GM21528 (cell line): ENCODE data around the gene NEU1.

ENCODE experiments used
- ATAC-seq: cut with Tn5 transposase; IDR thresholded peaks from one replicate; pipeline ENCODE4 v1.9.1; 2021; ENCODE audit warnings: mild to moderate bottlenecking, moderate library complexity; ENCODE audit not compliant: unreplicated experiment, low FRiP score

NEU1 gene

GRCh38 chr6:31896856-31897611 lies 34.4 kb upstream of the NEU1 start:
- no peak for ATAC-seq

GRCh38 chr6:31896493-31896855 lies 33.9 kb upstream of the NEU1 start:
- no peak for ATAC-seq

GRCh38 chr6:31892821-31893220 lies 30.2 kb upstream of the NEU1 start:
- no peak for ATAC-seq

GRCh38 chr6:31889331-31889972 lies 26.8 kb upstream of the NEU1 start:
- no peak for ATAC-seq

- no peak for ATAC-seq
Measured at GRCh38 chr6:31888276-31889258, 25.9 kb upstream of the NEU1 start.

- ATAC-seq: no peak
Measured at GRCh38 chr6:31887173-31888007, 24.8 kb upstream of the NEU1 start.

- no peak for ATAC-seq
Measured at GRCh38 chr6:31886541-31886991, 23.9 kb upstream of the NEU1 start.

- no peak for ATAC-seq
Measured at GRCh38 chr6:31884528-31885035, 22.0 kb upstream of the NEU1 start.

- ATAC-seq: no peak
Measured at GRCh38 chr6:31883676-31884075, 21.1 kb upstream of the NEU1 start.

- ATAC-seq: no peak
Measured at GRCh38 chr6:31882344-31882743, 19.7 kb upstream of the NEU1 start.

- no peak for ATAC-seq
Measured at GRCh38 chr6:31881136-31881859, 18.7 kb upstream of the NEU1 start.

GRCh38 chr6:31880616-31881015 lies 18.0 kb upstream of the NEU1 start:
- no peak for ATAC-seq

GRCh38 chr6:31879901-31880300 lies 17.3 kb upstream of the NEU1 start:
- no peak for ATAC-seq

GRCh38 chr6:31879143-31879542 lies 16.5 kb upstream of the NEU1 start:
- no peak for ATAC-seq

- ATAC-seq: no peak
Measured at GRCh38 chr6:31878726-31879125, 16.1 kb upstream of the NEU1 start, which contains the start of gene SLC44A4. Gene SLC44A4, minus strand, starts transcription at chr6:31878997. Its CDS starts 17 bp downstream, at chr6:31878980.

- no peak for ATAC-seq
Measured at GRCh38 chr6:31878222-31878621, 15.6 kb upstream of the NEU1 start.

GRCh38 chr6:31877651-31878161 lies 15.1 kb upstream of the NEU1 start:
- no peak for ATAC-seq

- no peak for ATAC-seq
Measured at GRCh38 chr6:31877125-31877650, 14.6 kb upstream of the NEU1 start.

- no peak for ATAC-seq
Measured at GRCh38 chr6:31876357-31876756, 13.7 kb upstream of the NEU1 start.
